DND-41 (cell line): ENCODE results near the gene WWTR1.

Source experiments
- ATAC-seq: fragments of 200-7000 bp; cut with Tn5 transposase; 3 replicates; pipeline ENCODE4 v1.9.1; 2021; ENCODE audit warnings: low read depth; ENCODE audit not compliant: insufficient read depth
- DNase-seq: peaks from one replicate; pipeline ENCODE4 v3.0.0-alpha.2; 2020
- H2AFZ ChIP-seq: 2 replicates; pipeline ENCODE4 v1.6.0; 2012; ENCODE audit warnings: low read depth, low read length
- H3K27ac ChIP-seq: 2 replicates; pipeline ENCODE4 v1.5.1; 2012; ENCODE audit warnings: low read length, inconsistent platforms
- H3K27me3 ChIP-seq: fragments of 200-600 bp; sonication (generic); 2 replicates; pipeline ENCODE4 v1.6.0; 2012; ENCODE audit warnings: low read length, mild to moderate bottlenecking, inconsistent platforms; ENCODE audit not compliant: insufficient read depth, poor library complexity
- H3K36me3 ChIP-seq: 2 replicates; pipeline ENCODE4 v1.5.1; 2012; ENCODE audit warnings: low read length, inconsistent platforms; ENCODE audit not compliant: insufficient read depth
- H3K4me1 ChIP-seq: 2 replicates; pipeline ENCODE4 v1.5.1; 2012; ENCODE audit warnings: mild to moderate bottlenecking, low read length; ENCODE audit not compliant: insufficient read depth
- H3K4me2 ChIP-seq: 2 replicates; pipeline ENCODE4 v1.6.0; 2012; ENCODE audit warnings: mild to moderate bottlenecking, moderate library complexity, low read length, inconsistent platforms; ENCODE audit not compliant: insufficient read depth
- H3K4me3 ChIP-seq, 2 experiments: fragments of 200-600 bp in 1 of 2; shearing (Covaris generic) in 1 of 2; 2 replicates each; pipeline ENCODE4 v1.5.1; 2012 to 2016; ENCODE audit warnings: inconsistent platforms in 2 of 2, low read length in 2 of 2, mild to moderate bottlenecking in 2 of 2, low read depth in 1 of 2, moderate library complexity in 1 of 2
- H3K79me2 ChIP-seq: 2 replicates; pipeline ENCODE4 v1.6.0; 2012; ENCODE audit warnings: low read length, inconsistent platforms; ENCODE audit not compliant: insufficient read depth
- H3K9ac ChIP-seq: 2 replicates; pipeline ENCODE4 v1.6.0; 2012; ENCODE audit warnings: low read depth, mild to moderate bottlenecking, inconsistent platforms, low read length, moderate library complexity
- H3K9me3 ChIP-seq: 2 replicates; pipeline ENCODE4 v1.5.1; 2012; ENCODE audit warnings: low read length, moderate library complexity, mild to moderate bottlenecking, inconsistent platforms; ENCODE audit not compliant: insufficient read depth, severe bottlenecking
- H4K20me1 ChIP-seq: 2 replicates; pipeline ENCODE4 v1.6.0; 2012; ENCODE audit warnings: low read length; ENCODE audit not compliant: insufficient read depth
- EZH2 ChIP-seq: IDR thresholded peaks from 3 replicates; pipeline ENCODE4 v1.6.1; 2012; ENCODE audit warnings: borderline replicate concordance, low read depth, mild to moderate bottlenecking, moderate library complexity, low read length, inconsistent platforms; ENCODE audit not compliant: severe bottlenecking
- TF ChIP-seq, protein P1 (sequence below): IDR thresholded peaks from 2 replicates; pipeline ENCODE4 v1.5.1; 2012; ENCODE audit warnings: borderline replicate concordance, low read length, moderate library complexity, mild to moderate bottlenecking; ENCODE audit not compliant: poor library complexity, severe bottlenecking; ENCODE audit errors: extremely low read depth

Gene WWTR1

DNA sequence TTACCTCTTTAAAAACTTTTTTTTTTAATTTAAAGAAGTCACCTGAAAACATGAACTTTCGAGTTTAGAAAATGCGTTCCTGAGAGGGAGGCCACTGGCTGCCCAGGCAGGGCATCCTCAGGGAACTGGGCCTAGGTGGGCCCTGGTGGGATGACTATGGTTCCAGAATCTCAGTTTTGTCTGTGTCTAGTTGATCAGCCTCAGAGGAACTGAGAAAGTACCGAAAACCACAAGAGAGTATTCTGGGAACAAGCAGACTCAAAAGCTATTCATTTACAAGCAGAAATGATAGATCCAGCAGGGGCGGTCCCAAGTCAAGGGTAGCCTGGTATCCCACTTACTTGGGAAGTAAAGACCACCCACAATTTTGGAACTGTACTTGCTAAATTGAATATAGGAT is 10.5 kb downstream of the WWTR1 start:
- Histone ChIP-seq H2AFZ (no peak overlapping the region), H3K4me2 (no peak overlapping the region), H3K79me2 (no peaks in the 10 kb centered on the region), H4K20me1 (no peaks in the 10 kb centered on the region), H3K4me3 (no peak overlapping the region), H3K4me1 (no peaks in the 10 kb centered on the region), H3K36me3 (no peaks in the 10 kb centered on the region), H3K27ac (no peak overlapping the region), H3K9ac (no peak overlapping the region), H3K27me3 (no peaks in the 10 kb centered on the region), H3K9me3 (no peaks in the 10 kb centered on the region)
- no peak for ATAC-seq
- no peak for TF ChIP-seq EZH2
- TF ChIP-seq, protein P1, sequence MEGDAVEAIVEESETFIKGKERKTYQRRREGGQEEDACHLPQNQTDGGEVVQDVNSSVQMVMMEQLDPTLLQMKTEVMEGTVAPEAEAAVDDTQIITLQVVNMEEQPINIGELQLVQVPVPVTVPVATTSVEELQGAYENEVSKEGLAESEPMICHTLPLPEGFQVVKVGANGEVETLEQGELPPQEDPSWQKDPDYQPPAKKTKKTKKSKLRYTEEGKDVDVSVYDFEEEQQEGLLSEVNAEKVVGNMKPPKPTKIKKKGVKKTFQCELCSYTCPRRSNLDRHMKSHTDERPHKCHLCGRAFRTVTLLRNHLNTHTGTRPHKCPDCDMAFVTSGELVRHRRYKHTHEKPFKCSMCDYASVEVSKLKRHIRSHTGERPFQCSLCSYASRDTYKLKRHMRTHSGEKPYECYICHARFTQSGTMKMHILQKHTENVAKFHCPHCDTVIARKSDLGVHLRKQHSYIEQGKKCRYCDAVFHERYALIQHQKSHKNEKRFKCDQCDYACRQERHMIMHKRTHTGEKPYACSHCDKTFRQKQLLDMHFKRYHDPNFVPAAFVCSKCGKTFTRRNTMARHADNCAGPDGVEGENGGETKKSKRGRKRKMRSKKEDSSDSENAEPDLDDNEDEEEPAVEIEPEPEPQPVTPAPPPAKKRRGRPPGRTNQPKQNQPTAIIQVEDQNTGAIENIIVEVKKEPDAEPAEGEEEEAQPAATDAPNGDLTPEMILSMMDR, result no peak
- no peak for DNase-seq

DNA sequence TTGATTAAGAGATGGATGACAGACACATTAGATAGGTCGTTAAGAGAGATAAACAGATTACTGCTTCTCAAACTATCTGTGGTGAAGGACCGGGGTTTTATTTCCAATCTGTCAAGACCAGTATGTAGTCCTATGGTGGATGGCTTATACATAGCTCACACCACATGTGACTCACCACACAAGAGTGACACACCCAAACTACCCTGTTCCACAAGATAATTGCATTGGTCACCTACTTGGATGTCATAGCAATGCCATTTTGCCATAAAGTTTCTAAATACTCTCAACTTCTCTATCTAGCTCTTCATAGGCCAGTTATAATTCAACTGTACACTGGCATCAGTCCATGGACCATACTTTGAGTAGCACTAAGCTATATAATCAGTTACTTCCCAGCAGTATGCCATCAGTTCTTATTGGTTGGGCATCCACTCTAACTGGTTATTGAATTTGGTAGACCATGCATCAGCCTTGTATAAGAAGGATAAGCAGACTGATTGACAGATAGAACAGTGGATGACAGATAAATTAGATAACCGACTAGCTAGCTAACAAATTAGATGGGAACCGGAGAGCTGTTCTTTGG is 11.6 kb downstream of the WWTR1 start:
- Histone ChIP-seq H4K20me1 (no peaks in the 10 kb centered on the region), H3K27me3 (no peaks in the 10 kb centered on the region), H3K4me3 (no peak overlapping the region), H3K9ac (no peak overlapping the region), H3K36me3 (no peaks in the 10 kb centered on the region), H3K9me3 (no peaks in the 10 kb centered on the region), H2AFZ (no peak overlapping the region), H3K79me2 (no peaks in the 10 kb centered on the region), H3K27ac (no peak overlapping the region), H3K4me1 (no peaks in the 10 kb centered on the region), H3K4me2 (no peak overlapping the region)
- TF ChIP-seq, protein P1, result no peak
- TF ChIP-seq EZH2, result no peak
- ATAC-seq (no peak), DNase-seq (no peak)

DNA sequence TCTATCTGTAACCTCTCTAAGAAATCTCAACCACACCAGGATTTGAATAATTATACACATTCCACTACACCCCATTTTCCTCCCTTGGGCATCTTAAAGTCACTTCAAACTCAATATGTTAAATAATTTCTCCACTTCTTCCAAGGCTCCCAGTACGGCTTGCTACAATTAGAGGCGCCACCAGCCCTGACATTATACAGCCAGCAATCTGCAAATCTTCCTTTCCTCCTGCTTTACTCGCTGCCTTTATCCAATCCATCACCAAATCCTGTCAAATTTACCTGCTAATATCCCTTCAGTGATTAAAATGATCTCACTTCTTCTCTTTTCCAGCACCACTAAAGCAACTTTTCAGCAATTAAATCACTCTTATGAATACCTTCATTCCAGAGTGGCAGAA is 13.9 kb downstream of the WWTR1 start:
- Histone ChIP-seq H4K20me1 (no peaks in the 10 kb centered on the region), H3K9me3 (no peaks in the 10 kb centered on the region), H2AFZ (no peak overlapping the region), H3K9ac (no peak overlapping the region), H3K36me3 (no peaks in the 10 kb centered on the region), H3K27me3 (no peaks in the 10 kb centered on the region), H3K4me3 (no peak overlapping the region), H3K4me1 (no peaks in the 10 kb centered on the region), H3K27ac (no peak overlapping the region), H3K4me2 (no peak overlapping the region), H3K79me2 (no peaks in the 10 kb centered on the region)
- DNase-seq (no peak), ATAC-seq (no peak)
- no peak for TF ChIP-seq EZH2
- TF ChIP-seq, protein P1, result no peak

DNA sequence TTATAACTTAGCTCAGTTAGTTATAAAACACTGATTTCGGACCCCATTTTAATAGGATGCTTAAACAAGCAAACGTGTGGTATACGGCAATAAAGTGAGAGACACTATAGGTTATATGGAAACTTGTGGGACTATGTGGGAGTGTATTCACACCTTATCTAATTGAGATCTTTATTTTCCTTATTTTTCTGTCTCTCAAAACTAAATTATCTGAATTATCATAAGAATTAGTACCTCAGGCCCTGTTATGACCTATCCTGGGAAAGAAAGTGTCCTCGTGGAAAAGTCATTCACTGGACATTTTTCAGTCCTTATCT is 14.4 kb downstream of the WWTR1 start:
- Histone ChIP-seq H3K9ac (no peak overlapping the region), H3K4me1 (no peaks in the 10 kb centered on the region), H3K36me3 (no peaks in the 10 kb centered on the region), H3K4me3 (no peak overlapping the region), H2AFZ (no peak overlapping the region), H3K27ac (no peak overlapping the region), H4K20me1 (no peaks in the 10 kb centered on the region), H3K4me2 (no peak overlapping the region), H3K79me2 (no peaks in the 10 kb centered on the region), H3K27me3 (no peaks in the 10 kb centered on the region), H3K9me3 (no peaks in the 10 kb centered on the region)
- DNase-seq (no peak), ATAC-seq (no peak)
- TF ChIP-seq EZH2, result no peak
- TF ChIP-seq, protein P1, result no peak
